ENCODE data around the gene KPNB1. TPM values are rescaled to one million over a fixed set of nuclear protein-coding genes. Genes with fewer than 3 reads are reported as not detected.

The KPNB1 gene
- total RNA-seq, 2 experiments from 2014 or later = 413 to 525 TPM

DNA sequence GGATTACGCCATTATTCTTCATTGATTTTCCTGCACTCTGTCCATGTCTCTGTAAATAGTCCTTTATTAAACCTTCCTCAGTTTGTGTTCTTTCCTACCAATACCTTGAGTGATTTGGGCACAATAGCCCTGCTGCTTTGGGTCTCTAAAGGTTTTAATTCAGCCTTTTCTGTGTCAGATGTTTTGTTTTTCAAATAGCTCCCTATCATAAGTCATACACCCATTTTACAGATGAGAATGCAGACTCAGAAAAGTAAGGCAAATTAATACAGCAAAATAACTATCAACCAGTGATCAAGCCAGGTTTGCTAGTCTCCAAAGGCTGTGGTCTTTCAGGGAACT is 25.0 kb upstream of the KPNB1 start:
- H3K9me3 Mint-ChIP-seq (ENCODE audit: low read depth) = no peaks in the 10 kb centered on the region
- no peak for DNase-seq
- no peak for ATAC-seq
- H3K27ac Mint-ChIP-seq = no peak overlapping the region
- H3K4me1 Mint-ChIP-seq = peaks cover 18% of the 10 kb centered on the region
- no peaks in the 10 kb centered on the region for H3K27me3 Mint-ChIP-seq
- CTCF ChIA-PET = interaction anchor here (0.9 to 2.0 kb wide), 2 partner anchors 9 to 24 kb away, joined by 4 to 10 read pairs; no protein-coding TSS in a partner anchor
- no peak overlapping the region for H3K4me3 Mint-ChIP-seq
- H3K36me3 Mint-ChIP-seq = peaks cover 22% of the 10 kb centered on the region

DNA sequence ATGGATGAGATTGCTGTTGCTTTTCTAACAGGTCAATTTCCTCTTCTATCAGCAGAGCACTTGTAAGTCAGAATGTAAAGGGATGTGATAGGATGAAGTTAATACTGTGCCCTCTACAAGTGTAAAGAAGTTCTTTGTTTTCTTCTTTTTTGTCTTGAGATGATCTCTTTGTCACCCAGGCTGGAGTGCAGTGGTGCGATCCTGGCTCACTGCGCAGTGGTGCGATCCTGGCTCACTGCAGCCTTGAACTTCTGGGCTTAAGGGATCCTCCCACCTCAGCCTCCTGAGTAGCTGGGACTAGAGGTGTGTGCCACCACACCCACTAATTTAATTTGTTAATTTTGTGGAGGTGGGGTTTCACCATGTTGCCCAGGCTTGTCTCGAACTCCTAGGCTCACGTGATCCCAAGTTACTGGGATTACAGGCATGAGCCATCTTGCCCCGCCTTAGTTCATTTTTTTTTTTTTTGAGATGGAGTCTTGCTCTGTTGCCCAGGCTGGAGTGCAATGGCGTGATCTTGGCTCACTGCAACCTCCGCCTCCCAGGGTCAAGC is 21.6 kb upstream of the KPNB1 start:
- no peak overlapping the region for H3K27ac Mint-ChIP-seq
- ATAC-seq = no peak
- H3K36me3 Mint-ChIP-seq = peaks cover 7% of the 10 kb centered on the region
- H3K4me3 Mint-ChIP-seq = no peak overlapping the region
- CTCF ChIA-PET = no interaction called here
- no peaks in the 10 kb centered on the region for H3K9me3 Mint-ChIP-seq (ENCODE audit: low read depth)
- no peak for DNase-seq
- no peaks in the 10 kb centered on the region for H3K4me1 Mint-ChIP-seq
- H3K27me3 Mint-ChIP-seq = no peaks in the 10 kb centered on the region

GRCh38 chr17:47629826-47630225 is 19.9 kb upstream of the KPNB1 start:
- Mint-ChIP-seq H3K27ac (no peak overlapping the region), H3K4me3 (no peak overlapping the region)

DNA sequence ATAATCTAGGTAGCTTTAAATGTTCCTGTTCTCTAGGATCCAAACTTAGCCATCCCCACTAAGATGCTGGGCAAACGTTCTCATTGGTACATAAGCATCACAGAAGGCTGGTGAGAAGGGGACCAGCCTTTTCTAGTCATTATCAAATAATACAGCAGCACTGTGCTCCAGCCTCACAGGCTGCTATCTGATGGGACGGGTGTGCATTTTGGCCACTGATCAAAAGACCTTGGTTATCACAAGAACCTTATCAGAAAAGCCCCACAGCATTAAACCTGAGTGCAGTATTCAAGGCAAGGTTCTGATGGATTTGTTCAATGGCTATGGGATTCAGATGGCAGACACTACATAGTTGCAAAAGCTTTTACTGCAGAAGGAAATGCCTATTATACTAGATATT is 19.1 kb upstream of the KPNB1 start:
- no peak overlapping the region for H3K27ac Mint-ChIP-seq
- no peak overlapping the region for H3K4me3 Mint-ChIP-seq
- H3K27me3 Mint-ChIP-seq = no peaks in the 10 kb centered on the region
- no peaks in the 10 kb centered on the region for H3K9me3 Mint-ChIP-seq (ENCODE audit: low read depth)
- DNase-seq (no peak), ATAC-seq (no peak)
- peaks cover 5% of the 10 kb centered on the region for H3K4me1 Mint-ChIP-seq
- no peaks in the 10 kb centered on the region for H3K36me3 Mint-ChIP-seq
- CTCF ChIA-PET = interaction anchor here (0.8 to 0.9 kb wide), 2 partner anchors 12 to 159 kb away, joined by 3 to 4 read pairs; no protein-coding TSS in a partner anchor

More at GRCh38 chr17:47629826-47630225, 19.9 kb upstream of the KPNB1 start:
- CTCF ChIA-PET = interaction anchor here (0.9 kb wide), 1 partner anchor 160 kb away, joined by 3 read pairs; no protein-coding TSS in a partner anchor
- no peaks in the 10 kb centered on the region for H3K9me3 Mint-ChIP-seq (ENCODE audit: low read depth)
- no peaks in the 10 kb centered on the region for H3K27me3 Mint-ChIP-seq
- ATAC-seq = no peak
- peaks cover 2% of the 10 kb centered on the region for H3K36me3 Mint-ChIP-seq
- no peak for DNase-seq
- peaks cover 3% of the 10 kb centered on the region for H3K4me1 Mint-ChIP-seq

- CTCF ChIA-PET = interaction anchor here (0.7 to 2.1 kb wide), 3 partner anchors 16 to 585 kb away, joined by 3 to 6 read pairs (median 3); no protein-coding TSS in a partner anchor
- no peak for DNase-seq
- H3K36me3 Mint-ChIP-seq = no peaks in the 10 kb centered on the region
- no peak for ATAC-seq
- no peak overlapping the region for H3K4me3 Mint-ChIP-seq
- H3K27ac Mint-ChIP-seq = no peak overlapping the region
- no peaks in the 10 kb centered on the region for H3K9me3 Mint-ChIP-seq (ENCODE audit: low read depth)
- H3K27me3 Mint-ChIP-seq = no peaks in the 10 kb centered on the region
- H3K4me1 Mint-ChIP-seq = peaks cover 17% of the 10 kb centered on the region
Observed at GRCh38 chr17:47632991-47633390, 16.7 kb upstream of the KPNB1 start.

- Mint-ChIP-seq H3K4me1 (peaks cover 17% of the 10 kb centered on the region), H3K27me3 (no peaks in the 10 kb centered on the region), H3K36me3 (peaks cover 2% of the 10 kb centered on the region), H3K9me3 (ENCODE audit: low read depth) (no peaks in the 10 kb centered on the region), H3K4me3 (no peak overlapping the region), H3K27ac (no peak overlapping the region)
- DNase-seq (no peak), ATAC-seq (no peak)
- CTCF ChIA-PET = interaction anchor here (1.4 to 2.1 kb wide), 2 partner anchors 15 to 18 kb away, joined by 3 to 6 read pairs; no protein-coding TSS in a partner anchor
Observed at GRCh38 chr17:47633996-47634395, 15.7 kb upstream of the KPNB1 start.

DNA sequence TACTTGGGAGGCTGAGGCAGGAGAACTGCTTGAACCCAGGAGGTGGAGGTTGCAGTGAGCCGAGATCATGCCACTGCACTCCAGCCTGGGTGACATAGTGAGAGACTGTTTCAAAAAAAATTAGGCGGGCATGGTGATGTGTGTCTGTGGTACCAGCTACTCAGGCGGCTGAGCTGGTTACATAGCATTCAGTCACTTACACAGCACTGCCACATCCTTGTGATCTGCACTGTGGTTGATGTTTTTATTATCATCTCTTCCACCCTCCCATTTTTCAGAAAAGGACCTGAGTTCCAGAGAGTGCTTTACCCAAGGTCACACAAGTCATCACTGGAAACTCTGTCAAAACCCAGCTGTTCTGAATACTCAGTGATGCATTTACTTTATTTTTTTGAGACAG is 14.8 kb upstream of the KPNB1 start:
- ATAC-seq (no peak), DNase-seq (no peak)
- CTCF ChIA-PET = no interaction called here
- Mint-ChIP-seq H3K27ac (no peak overlapping the region), H3K36me3 (peaks cover 2% of the 10 kb centered on the region), H3K27me3 (no peaks in the 10 kb centered on the region), H3K4me3 (no peak overlapping the region), H3K4me1 (peaks cover 17% of the 10 kb centered on the region), H3K9me3 (ENCODE audit: low read depth) (no peaks in the 10 kb centered on the region)

GRCh38 chr17:47635734-47636133 is 14.0 kb upstream of the KPNB1 start:
- CTCF ChIA-PET = interaction anchor here (0.6 to 1.6 kb wide), 2 partner anchors 20 to 111 kb away, joined by 3 to 4 read pairs; no protein-coding TSS in a partner anchor

DNA sequence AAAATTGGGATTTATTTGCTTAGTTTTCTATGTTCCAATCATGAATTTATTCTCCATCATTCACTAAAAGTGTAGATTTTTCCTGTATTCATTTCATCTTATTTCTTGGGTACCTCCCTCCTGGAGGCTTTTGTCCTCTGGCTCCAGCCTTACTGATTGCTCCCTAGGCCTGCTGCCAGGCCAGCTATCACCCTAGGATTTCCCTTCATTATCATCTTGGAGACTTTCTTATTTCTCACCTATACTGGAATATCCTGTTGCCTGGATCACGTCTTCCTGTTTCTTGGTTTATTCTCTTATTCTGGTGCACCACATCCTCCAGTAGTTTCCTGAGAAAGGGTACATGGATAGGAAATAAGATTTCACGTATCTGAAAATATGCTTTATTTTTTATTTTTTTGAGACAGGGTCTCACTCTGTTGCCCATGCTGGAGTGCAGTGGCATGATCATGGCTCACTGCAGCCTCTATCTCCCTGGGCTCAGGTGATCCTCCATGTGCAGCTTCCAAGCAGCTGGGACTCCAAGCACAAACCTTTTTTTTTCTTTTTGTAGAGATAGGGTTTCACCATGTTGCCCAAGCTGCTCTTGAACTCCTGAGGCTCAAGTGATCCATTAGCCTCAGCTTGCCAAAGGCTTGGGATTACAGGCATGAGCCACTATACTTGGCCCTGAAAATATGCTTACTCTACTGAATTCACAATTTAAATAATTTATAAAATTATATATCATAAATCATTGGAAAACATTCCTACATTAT is 13.3 kb upstream of the KPNB1 start:
- H3K27me3 Mint-ChIP-seq = no peaks in the 10 kb centered on the region
- peaks cover 2% of the 10 kb centered on the region for H3K36me3 Mint-ChIP-seq
- CTCF ChIA-PET = interaction anchor here (1.6 kb wide), 1 partner anchor 21 kb away, joined by 4 read pairs; no protein-coding TSS in a partner anchor
- no peak overlapping the region for H3K4me3 Mint-ChIP-seq
- H3K27ac Mint-ChIP-seq = no peak overlapping the region
- peaks cover 17% of the 10 kb centered on the region for H3K4me1 Mint-ChIP-seq
- ATAC-seq = no peak
- DNase-seq = no peak
- no peaks in the 10 kb centered on the region for H3K9me3 Mint-ChIP-seq (ENCODE audit: low read depth)

More at GRCh38 chr17:47635734-47636133, 14.0 kb upstream of the KPNB1 start:
- peaks cover 2% of the 10 kb centered on the region for H3K36me3 Mint-ChIP-seq
- H3K4me1 Mint-ChIP-seq = peaks cover 17% of the 10 kb centered on the region
- H3K27ac Mint-ChIP-seq = no peak overlapping the region
- no peaks in the 10 kb centered on the region for H3K9me3 Mint-ChIP-seq (ENCODE audit: low read depth)
- H3K4me3 Mint-ChIP-seq = no peak overlapping the region
- no peaks in the 10 kb centered on the region for H3K27me3 Mint-ChIP-seq
- no peak for ATAC-seq
- DNase-seq = no peak

GRCh38 chr17:47638903-47639302 is 10.8 kb upstream of the KPNB1 start:
- CTCF ChIA-PET = no interaction called here
- Mint-ChIP-seq H3K4me3 (no peak overlapping the region), H3K36me3 (peaks cover 2% of the 10 kb centered on the region), H3K9me3 (ENCODE audit: low read depth) (no peaks in the 10 kb centered on the region), H3K27me3 (no peaks in the 10 kb centered on the region), H3K27ac (no peak overlapping the region), H3K4me1 (peaks cover 17% of the 10 kb centered on the region)
- ATAC-seq (no peak), DNase-seq (no peak)

DNA sequence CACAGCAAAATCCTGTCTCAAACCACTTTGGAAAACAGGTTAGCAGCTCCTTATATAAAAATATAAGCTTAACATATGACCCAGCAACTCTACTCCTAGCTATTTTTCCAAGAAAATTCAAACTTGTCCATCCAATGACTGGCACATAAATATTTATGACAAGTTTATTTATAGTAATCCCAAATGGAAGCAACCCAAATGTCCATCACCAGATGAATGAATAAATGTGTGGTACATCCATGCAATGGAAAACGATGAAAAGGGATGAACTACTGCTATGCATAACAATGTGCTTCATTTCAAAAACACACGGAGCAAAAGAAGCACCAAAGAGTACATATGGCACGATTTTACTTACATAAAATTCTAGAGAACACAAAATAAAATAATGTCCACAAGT is 9.6 kb upstream of the KPNB1 start:
- Mint-ChIP-seq H3K4me3 (no peak overlapping the region), H3K36me3 (peaks cover 2% of the 10 kb centered on the region), H3K27me3 (no peaks in the 10 kb centered on the region), H3K4me1 (peaks cover 12% of the 10 kb centered on the region), H3K9me3 (ENCODE audit: low read depth) (no peaks in the 10 kb centered on the region), H3K27ac (no peak overlapping the region)
- no peak for DNase-seq
- CTCF ChIA-PET = interaction anchor here (0.5 kb wide), 1 partner anchor 20 kb away, joined by 3 read pairs; no protein-coding TSS in a partner anchor
- no peak for ATAC-seq

GRCh38 chr17:47641202-47641601 is 8.5 kb upstream of the KPNB1 start:
- peaks cover 2% of the 10 kb centered on the region for H3K36me3 Mint-ChIP-seq
- ATAC-seq (no peak), DNase-seq (no peak)
- H3K4me3 Mint-ChIP-seq = no peak overlapping the region
- no peaks in the 10 kb centered on the region for H3K27me3 Mint-ChIP-seq
- no peak overlapping the region for H3K27ac Mint-ChIP-seq
- peaks cover 8% of the 10 kb centered on the region for H3K4me1 Mint-ChIP-seq
- no peaks in the 10 kb centered on the region for H3K9me3 Mint-ChIP-seq (ENCODE audit: low read depth)
- CTCF ChIA-PET = no interaction called here

DNA sequence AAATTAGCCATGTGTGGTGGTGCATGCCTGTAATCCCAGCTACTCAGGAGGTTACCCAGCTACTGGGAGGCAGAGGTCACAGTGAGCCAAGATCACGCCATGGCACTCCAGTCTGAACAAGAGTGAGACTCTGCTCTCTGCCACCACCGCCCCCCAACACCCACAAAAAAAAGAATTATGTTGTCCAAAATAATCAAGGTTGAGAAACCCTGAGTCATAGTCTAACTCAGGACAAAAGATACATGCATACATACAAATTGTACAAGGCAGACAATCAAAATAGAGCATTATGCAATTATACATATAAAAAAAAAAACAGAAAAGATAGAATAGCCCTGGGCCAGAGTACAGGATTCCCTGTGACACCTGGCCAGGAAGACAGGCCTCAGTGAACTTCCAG is 6.6 kb upstream of the KPNB1 start:
- ATAC-seq (no peak), DNase-seq (no peak)
- peaks cover 6% of the 10 kb centered on the region for H3K4me1 Mint-ChIP-seq
- H3K9me3 Mint-ChIP-seq (ENCODE audit: low read depth) = no peaks in the 10 kb centered on the region
- no peaks in the 10 kb centered on the region for H3K27me3 Mint-ChIP-seq
- H3K4me3 Mint-ChIP-seq = no peak overlapping the region
- CTCF ChIA-PET = interaction anchor here (0.7 to 1.4 kb wide), 2 partner anchors 28 to 88 kb away, joined by 3 to 10 read pairs; no protein-coding TSS in a partner anchor
- peaks cover 2% of the 10 kb centered on the region for H3K36me3 Mint-ChIP-seq
- no peak overlapping the region for H3K27ac Mint-ChIP-seq

DNA sequence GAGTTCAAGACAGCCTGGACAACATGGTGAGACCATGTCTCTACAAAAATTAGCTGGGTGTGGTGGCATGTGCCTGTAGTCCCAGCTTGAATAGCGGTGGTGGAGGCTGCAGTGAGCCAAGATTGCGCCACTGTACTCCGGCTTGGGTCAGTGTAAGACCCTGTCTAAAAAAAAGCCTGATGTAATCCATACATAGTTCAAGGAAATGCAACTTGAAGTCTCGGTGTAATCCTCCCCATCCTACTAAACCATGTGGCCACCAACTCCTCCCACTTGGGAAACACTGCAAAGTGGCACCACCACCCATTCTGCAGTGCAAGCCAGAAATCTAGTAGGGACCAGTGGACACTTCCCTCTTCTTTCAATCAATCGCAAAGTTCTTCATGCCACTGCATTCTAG is 5.4 kb upstream of the KPNB1 start:
- Mint-ChIP-seq H3K4me3 (no peak overlapping the region), H3K27ac (no peak overlapping the region), H3K4me1 (peaks cover 12% of the 10 kb centered on the region), H3K9me3 (ENCODE audit: low read depth) (no peaks in the 10 kb centered on the region), H3K36me3 (peaks cover 2% of the 10 kb centered on the region), H3K27me3 (no peaks in the 10 kb centered on the region)
- CTCF ChIA-PET = interaction anchor here (0.9 to 1.7 kb wide), 2 partner anchors 28 to 89 kb away, joined by 4 to 9 read pairs; partner anchors contain the start of gene TBX21
- DNase-seq (no peak), ATAC-seq (no peak)

Measured in activated CD8-positive, alpha-beta memory T cell treated with anti-CD3 and anti-CD28 coated beads, Interleukin-2, amount 10 ng/mL, durations not matched to agents 7 days and 5 days (primary cell).